Stimulated activated CD4-positive, alpha-beta T cell treated with anti-CD3 and anti-CD28 coated beads, TNF-alpha, amount 100 ng/mL, for 1 hour (primary cell): ENCODE data around the gene TM4SF4.

Experiments used
- DNase-seq, 3 donors: peaks; one replicate each; pipeline ENCODE4 v3.0.0-alpha.2; 2020; ENCODE audit warnings: low read depth in 3 of 3, low spot score in 1 of 3

TM4SF4 gene

DNA sequence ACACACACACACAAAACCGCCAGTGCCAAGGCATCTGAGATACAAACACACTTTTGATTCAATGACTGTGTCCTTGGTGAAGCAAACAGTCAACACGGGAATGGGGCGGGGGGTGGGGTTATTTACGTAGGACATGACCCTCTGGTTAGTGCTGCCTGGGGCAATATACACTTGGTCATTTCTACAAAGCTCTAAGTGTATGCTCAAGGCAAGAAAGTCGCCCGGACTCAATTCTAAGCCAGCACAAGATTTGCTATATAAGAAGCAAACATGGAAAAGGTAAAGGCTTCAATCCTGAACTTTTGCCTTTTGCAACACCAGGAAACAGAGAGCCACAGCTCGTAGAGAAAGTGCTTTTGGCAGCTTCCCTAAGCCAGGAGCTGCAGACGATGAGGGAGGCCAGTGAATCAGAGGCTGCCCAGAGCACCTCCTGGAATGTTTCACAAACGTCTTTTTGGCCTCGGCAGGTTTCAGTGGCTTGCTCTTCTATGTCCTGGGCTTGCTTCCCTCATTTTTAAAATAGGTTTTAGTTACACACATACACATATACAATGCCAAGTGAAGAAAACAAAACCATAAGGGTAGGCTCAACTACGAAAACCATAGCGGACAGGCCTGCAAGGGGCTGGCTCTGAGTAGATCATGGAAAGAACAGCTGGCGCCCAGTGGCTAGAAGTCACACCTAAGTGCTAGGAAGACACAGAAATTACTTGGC, 73.6 kb downstream of the TM4SF4 start:
- no peak for DNase-seq

DNA sequence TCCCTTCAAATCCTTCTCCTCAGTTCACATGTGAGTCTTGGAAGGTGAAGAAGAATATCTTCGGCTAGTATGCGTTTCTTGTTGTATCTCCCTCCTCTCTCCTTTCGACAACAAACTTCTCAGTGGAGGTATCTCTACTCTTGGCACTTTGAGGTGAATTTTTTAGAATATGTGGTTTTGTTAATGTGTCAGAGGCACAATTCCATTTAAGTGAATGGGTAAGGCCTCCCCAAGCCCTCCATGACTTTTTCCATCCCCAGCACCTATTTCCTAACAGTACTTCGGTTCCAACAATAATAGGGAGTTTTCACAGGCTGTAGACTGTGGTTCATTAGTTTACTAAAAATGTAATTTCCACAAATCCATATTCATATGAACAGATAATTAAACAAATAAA, 74.2 kb downstream of the TM4SF4 start:
- no peak for DNase-seq

DNA sequence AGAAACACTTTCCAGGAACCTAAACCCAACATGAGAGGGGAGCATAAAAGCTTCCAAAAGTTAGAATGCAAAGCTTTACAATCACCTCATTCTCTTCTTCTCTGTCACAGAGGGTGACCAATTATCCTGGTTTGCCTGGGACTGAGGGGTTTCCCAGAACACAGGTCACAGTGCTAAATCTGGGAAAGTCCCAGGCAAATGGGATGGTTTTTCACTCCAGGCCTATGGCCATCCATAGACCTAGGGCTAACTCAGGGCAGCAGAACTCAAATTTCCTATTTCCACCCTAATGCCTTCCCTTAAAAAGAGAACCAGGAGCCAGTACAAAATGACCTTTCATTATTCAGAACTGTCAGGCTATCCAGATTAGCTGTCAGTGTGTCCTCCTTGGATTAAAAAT, 77.0 kb downstream of the TM4SF4 start:
- no peak for DNase-seq

DNA sequence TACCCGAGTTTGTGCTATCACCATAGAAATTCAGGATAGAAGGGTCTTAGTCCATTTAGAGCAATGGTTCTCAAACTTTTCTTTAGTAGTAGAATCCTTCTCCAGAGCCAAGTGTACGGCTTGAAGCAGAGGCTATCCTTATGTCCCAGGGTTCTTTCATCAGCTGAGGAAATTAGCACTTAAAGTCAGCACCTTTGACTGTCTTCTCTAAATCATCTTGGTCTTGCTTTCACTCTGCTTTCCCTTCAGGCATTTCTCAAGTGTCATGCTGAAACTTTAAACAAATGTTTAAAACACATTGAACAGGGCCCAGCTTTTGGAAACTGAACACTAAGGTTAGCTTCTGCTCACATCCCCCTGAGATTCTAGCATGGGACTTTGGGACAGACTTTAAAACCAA, 78.2 kb downstream of the TM4SF4 start:
- DNase-seq, result no peak
